HEK293 (cell line): ENCODE data around the gene NME1.
"Not testable (repeated sequence)": the region's sequence is repeated elsewhere in the genome, so short reads cannot be mapped to it uniquely, and the experiment has no call there.

Experiments
- CTCF ChIA-PET: fragments of 350-600 bp; formaldehyde crosslinking; extraction: SDS; loops from one replicate; lab custom pipeline; 2021; ENCODE audit warnings: antibody characterized with exemption; lab: Yijun Ruan, JAX
- POLR2A ChIA-PET: fragments of 300-600 bp; formaldehyde crosslinking; extraction: SDS; loops from one replicate; lab custom pipeline; 2020; ENCODE audit warnings: antibody characterized with exemption, inconsistent platforms; lab: Yijun Ruan, JAX
- H3K27ac ChIP-seq: fragments of 200-500 bp; sonication (Bioruptor generic); 2 replicates; pipeline ENCODE4 v1.5.1; 2014; ENCODE audit warnings: low read depth, low read length, control low read depth, inconsistent platforms; ENCODE audit errors: extremely low read depth
- H3K36me3 ChIP-seq, 2 experiments: fragments of 200-500 bp in 1 of 2; sonication (Bioruptor generic) in 1 of 2; 1 replicate in 1 of 2; 2 replicates in 1 of 2; pipeline ENCODE4 v1.5.1; 2014 to 2017; ENCODE audit warnings: inconsistent platforms in 2 of 2, low read length in 2 of 2; ENCODE audit not compliant: control insufficient read depth in 2 of 2, insufficient read depth in 1 of 2
- H3K4me1 ChIP-seq: fragments of 200-500 bp; sonication (Bioruptor generic); 2 replicates; pipeline ENCODE4 v1.5.1; 2014; ENCODE audit warnings: mild to moderate bottlenecking, low read length, inconsistent platforms; ENCODE audit not compliant: control insufficient read depth, insufficient read depth
- H3K4me3 ChIP-seq: 2 replicates; pipeline ENCODE4 v1.5.1; 2011; ENCODE audit warnings: low read depth, mild to moderate bottlenecking, control low read depth, low read length, moderate library complexity
- H3K9me3 ChIP-seq: fragments of 200-500 bp; sonication (Bioruptor generic); 2 replicates; pipeline ENCODE4 v1.5.1; 2014; ENCODE audit warnings: low read depth, low read length, inconsistent platforms; ENCODE audit not compliant: control insufficient read depth, insufficient read depth
- ATF2 ChIP-seq: fragments of 450-650 bp; formaldehyde crosslinking; IDR thresholded peaks from 2 replicates; pipeline ENCODE4 v1.5.1; 2016; ENCODE audit warnings: missing biosample characterization, missing genetic modification characterization, low read depth
- KLF1 ChIP-seq: fragments of 450-650 bp; formaldehyde crosslinking; IDR thresholded peaks from 2 replicates; pipeline ENCODE4 v1.5.1; 2016; ENCODE audit warnings: missing biosample characterization, missing genetic modification characterization
- KLF7 ChIP-seq: fragments of 450-650 bp; formaldehyde crosslinking; IDR thresholded peaks from 2 replicates; pipeline ENCODE4 v1.5.1; 2016; ENCODE audit warnings: missing biosample characterization, missing genetic modification characterization, borderline replicate concordance
- SCRT2 ChIP-seq: fragments of 450-650 bp; formaldehyde crosslinking; IDR thresholded peaks from 2 replicates; pipeline ENCODE4 v1.5.1; 2016; ENCODE audit warnings: missing biosample characterization, missing genetic modification characterization
- ZBTB17 ChIP-seq: fragments of 450-650 bp; formaldehyde crosslinking; IDR thresholded peaks from 2 replicates; pipeline ENCODE4 v1.5.1; 2016; ENCODE audit warnings: missing biosample characterization, missing genetic modification characterization
- ZFP3 ChIP-seq: fragments of 450-650 bp; formaldehyde crosslinking; IDR thresholded peaks from 2 replicates; pipeline ENCODE4 v1.5.1; 2016; ENCODE audit warnings: low read depth, missing biosample characterization, missing genetic modification characterization
- ZNF140 ChIP-seq: fragments of 450-650 bp; formaldehyde crosslinking; IDR thresholded peaks from 2 replicates; pipeline ENCODE4 v1.5.1; 2016; ENCODE audit warnings: missing biosample characterization, missing genetic modification characterization
- ZNF274 ChIP-seq, 2 experiments: fragments of 200-500 bp in 1 of 2; fragments of 450-650 bp in 1 of 2; sonication (Bioruptor generic) in 1 of 2; formaldehyde crosslinking in 1 of 2; IDR thresholded peaks; 2 replicates each; pipeline versions ENCODE4 v1.5.1 to v1.6.1; 2014 to 2016; ENCODE audit warnings: borderline replicate concordance in 1 of 2, inconsistent platforms in 1 of 2, low read length in 1 of 2, missing biosample characterization in 1 of 2, missing genetic modification characterization in 1 of 2
- ZNF366 ChIP-seq: fragments of 450-650 bp; formaldehyde crosslinking; conservative IDR thresholded peaks from 2 replicates; pipeline ENCODE4 v1.5.1; 2016; ENCODE audit warnings: missing biosample characterization, missing genetic modification characterization
- ZNF391 ChIP-seq: fragments of 450-650 bp; formaldehyde crosslinking; IDR thresholded peaks from 2 replicates; pipeline ENCODE4 v1.5.1; 2016; ENCODE audit warnings: low read depth, missing biosample characterization, missing genetic modification characterization, borderline replicate concordance
- ZNF549 ChIP-seq: fragments of 450-650 bp; IDR thresholded peaks from 2 replicates; pipeline ENCODE4 v1.5.1; 2018; ENCODE audit warnings: missing biosample characterization, missing genetic modification characterization, mild to moderate bottlenecking, inconsistent platforms, moderate library complexity
- ZNF560 ChIP-seq: fragments of 450-650 bp; formaldehyde crosslinking; IDR thresholded peaks from 2 replicates; pipeline ENCODE4 v1.5.1; 2017; ENCODE audit warnings: missing biosample characterization, missing genetic modification characterization, borderline replicate concordance
- ZNF621 ChIP-seq: fragments of 450-650 bp; formaldehyde crosslinking; IDR thresholded peaks from 2 replicates; pipeline ENCODE4 v1.5.1; 2017; ENCODE audit warnings: missing biosample characterization, missing genetic modification characterization
- ZNF654 ChIP-seq: fragments of 450-650 bp; formaldehyde crosslinking; IDR thresholded peaks from 2 replicates; pipeline ENCODE4 v1.5.1; 2016; ENCODE audit warnings: low read depth, missing biosample characterization, missing genetic modification characterization
- TF ChIP-seq, protein P1 (sequence below): fragments of 450-650 bp; formaldehyde crosslinking; IDR thresholded peaks from 2 replicates; pipeline ENCODE4 v1.5.1; 2017; ENCODE audit warnings: missing biosample characterization, mild to moderate bottlenecking, missing genetic modification characterization, moderate library complexity
- TF ChIP-seq, protein P2 (sequence below): fragments of 450-650 bp; formaldehyde crosslinking; IDR thresholded peaks from 2 replicates; pipeline ENCODE4 v1.5.1; 2017; ENCODE audit warnings: missing biosample characterization, missing genetic modification characterization

The NME1 gene

GRCh38 chr17:51170736-51171135 is 17.4 kb downstream of the NME1 start:
- TF ChIP-seq ZBTB17 (tag by site-specific recombination): no peak
- TF ChIP-seq, protein P1, sequence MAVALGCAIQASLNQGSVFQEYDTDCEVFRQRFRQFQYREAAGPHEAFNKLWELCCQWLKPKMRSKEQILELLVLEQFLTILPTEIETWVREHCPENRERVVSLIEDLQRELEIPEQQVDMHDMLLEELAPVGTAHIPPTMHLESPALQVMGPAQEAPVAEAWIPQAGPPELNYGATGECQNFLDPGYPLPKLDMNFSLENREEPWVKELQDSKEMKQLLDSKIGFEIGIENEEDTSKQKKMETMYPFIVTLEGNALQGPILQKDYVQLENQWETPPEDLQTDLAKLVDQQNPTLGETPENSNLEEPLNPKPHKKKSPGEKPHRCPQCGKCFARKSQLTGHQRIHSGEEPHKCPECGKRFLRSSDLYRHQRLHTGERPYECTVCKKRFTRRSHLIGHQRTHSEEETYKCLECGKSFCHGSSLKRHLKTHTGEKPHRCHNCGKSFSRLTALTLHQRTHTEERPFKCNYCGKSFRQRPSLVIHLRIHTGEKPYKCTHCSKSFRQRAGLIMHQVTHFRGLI (tag by site-specific recombination): peak; percentile 77
- ChIA-PET CTCF (interaction anchor here (0.6 to 1.2 kb wide), 2 partner anchors 44 to 62 kb away, joined by 3 to 4 read pairs; no protein-coding TSS in a partner anchor), POLR2A (interaction anchor here (0.7 kb wide), 2 partner anchors 88 to 497 kb away, joined by 3 to 5 read pairs; no protein-coding TSS in a partner anchor)
- no peaks in the 10 kb centered on the region for H3K9me3 ChIP-seq
- peaks cover 61 to 73% of the 10 kb centered on the region in 2 experiments for H3K36me3 ChIP-seq
- H3K4me1 ChIP-seq: 0 out of 2 replicates have a peak, but pooled peaks cover 5% of the 10 kb centered on the region
- no peak overlapping the region for H3K4me3 ChIP-seq
- H3K27ac ChIP-seq: no peak overlapping the region

DNA sequence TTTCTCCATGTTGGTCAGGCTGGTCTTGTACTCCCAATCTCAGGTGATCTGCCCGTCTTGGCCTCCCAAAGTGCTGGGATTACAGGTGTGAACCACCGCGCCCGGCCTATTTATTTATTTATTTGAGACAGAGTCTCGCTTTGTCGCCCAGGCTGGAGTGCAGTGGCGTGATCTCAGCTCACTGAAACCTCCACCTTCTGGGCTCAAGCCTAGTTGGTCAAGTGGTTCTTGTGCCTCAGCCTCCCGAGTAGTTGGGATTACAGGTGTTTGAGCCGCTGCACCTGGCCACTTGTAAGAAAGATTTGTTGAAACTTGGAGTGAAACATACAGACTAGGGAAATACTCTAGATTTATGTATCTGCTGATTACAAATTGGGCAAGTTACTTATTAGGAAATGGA is 18.7 kb downstream of the NME1 start:
- H3K4me1 ChIP-seq, H3K9me3 ChIP-seq, POLR2A ChIA-PET, H3K4me3 ChIP-seq, H3K27ac ChIP-seq: not testable (repeated sequence)
- CTCF ChIA-PET: interaction anchor here (1.1 kb wide), 1 partner anchor 330 kb away, joined by 4 read pairs; no protein-coding TSS in a partner anchor
- peaks cover 61 to 74% of the 10 kb centered on the region in 2 experiments for H3K36me3 ChIP-seq

- H3K4me1 ChIP-seq: peaks cover 5% of the 10 kb centered on the region; the same call in 1 of the 2 replicates
- H3K4me3 ChIP-seq: no peak overlapping the region
- no peaks in the 10 kb centered on the region for H3K9me3 ChIP-seq
- TF ChIP-seq ZNF274 (IDR thresholded peaks at IDR 0.05; ENCODE audit: low read length) (no peak), ZNF274 (tag by site-specific recombination; IDR thresholded peaks at IDR 0.05; ENCODE audit: borderline replicate concordance) (no peak), ZNF621 (no peak), ZNF560 (tag by site-specific recombination) (no peak), ZNF366 (no peak)
- TF ChIP-seq, protein P2, sequence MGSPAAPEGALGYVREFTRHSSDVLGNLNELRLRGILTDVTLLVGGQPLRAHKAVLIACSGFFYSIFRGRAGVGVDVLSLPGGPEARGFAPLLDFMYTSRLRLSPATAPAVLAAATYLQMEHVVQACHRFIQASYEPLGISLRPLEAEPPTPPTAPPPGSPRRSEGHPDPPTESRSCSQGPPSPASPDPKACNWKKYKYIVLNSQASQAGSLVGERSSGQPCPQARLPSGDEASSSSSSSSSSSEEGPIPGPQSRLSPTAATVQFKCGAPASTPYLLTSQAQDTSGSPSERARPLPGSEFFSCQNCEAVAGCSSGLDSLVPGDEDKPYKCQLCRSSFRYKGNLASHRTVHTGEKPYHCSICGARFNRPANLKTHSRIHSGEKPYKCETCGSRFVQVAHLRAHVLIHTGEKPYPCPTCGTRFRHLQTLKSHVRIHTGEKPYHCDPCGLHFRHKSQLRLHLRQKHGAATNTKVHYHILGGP (tag by site-specific recombination): no peak
- peaks cover 24 to 43% of the 10 kb centered on the region in 2 experiments for H3K36me3 ChIP-seq
- H3K27ac ChIP-seq: no peak overlapping the region
- CTCF ChIA-PET: interaction anchor here (1.2 to 1.3 kb wide), 2 partner anchors 180 to 224 kb away, joined by 3 to 4 read pairs; no protein-coding TSS in a partner anchor
- POLR2A ChIA-PET: interaction anchor here (0.8 kb wide), 1 partner anchor 24 kb away, joined by 3 read pairs; no protein-coding TSS in a partner anchor
Observed at GRCh38 chr17:51180486-51180885, 27.1 kb downstream of the NME1 start.

- ChIA-PET POLR2A (no interaction called here), CTCF (interaction anchor here (0.6 kb wide), 1 partner anchor 14 kb away, joined by 3 read pairs; no protein-coding TSS in a partner anchor)
- H3K9me3 ChIP-seq: no peaks in the 10 kb centered on the region
Observed at GRCh38 chr17:51184124-51184523, 30.8 kb downstream of the NME1 start.

GRCh38 chr17:51185763-51186332 is 32.5 kb downstream of the NME1 start:
- no peak overlapping the region for H3K4me3 ChIP-seq
- ChIA-PET CTCF (interaction anchor here (0.6 kb wide), 1 partner anchor 152 kb away, joined by 3 read pairs; no protein-coding TSS in a partner anchor), POLR2A (no interaction called here)
- no peaks in the 10 kb centered on the region for H3K9me3 ChIP-seq
- H3K36me3 ChIP-seq: peaks cover 56 to 64% of the 10 kb centered on the region in 2 experiments
- H3K27ac ChIP-seq: no peak overlapping the region
- H3K4me1 ChIP-seq: no peaks in the 10 kb centered on the region
- TF ChIP-seq ZNF549 (no peak), ZNF391 (no peak), ZFP3 (no peak), KLF1 (tag by site-specific recombination) (no peak), SCRT2 (no peak), ZNF140 (tag by site-specific recombination) (no peak), ATF2 (no peak), KLF7 (tag by site-specific recombination) (no peak)
- TF ChIP-seq, protein P1 (tag by site-specific recombination): no peak

More at GRCh38 chr17:51184124-51184523, 30.8 kb downstream of the NME1 start:
- peaks cover under 1% of the 10 kb centered on the region; the same call in 1 of the 2 replicates for H3K4me1 ChIP-seq
- no peak for TF ChIP-seq ZNF654 (tag by site-specific recombination)
- H3K27ac ChIP-seq: no peak overlapping the region
- no peak overlapping the region for H3K4me3 ChIP-seq
- H3K36me3 ChIP-seq: peaks cover 39 to 58% of the 10 kb centered on the region in 2 experiments
